ENCODE results near the gene CCDC89. TPM values are rescaled to one million over a fixed set of nuclear protein-coding genes. Genes with fewer than 3 reads are reported as not detected.

CCDC89 gene
- 1 to 10 TPM; 1.6 to 2.6 (median 2.6) TPM for total RNA-seq

- Histone ChIP-seq H3K36me3 (no peaks in the 10 kb centered on the region), H3K4me3 (peak within 1 kb of the TSS; percentile 38 to 59 (median 49)), H3K27me3 (no peaks in the 10 kb centered on the region), H3K27ac (peak within 1 kb of the TSS; percentile 71 to 75), H3K4me1 (no peaks in the 10 kb centered on the region), H3K9me3 (no peaks in the 10 kb centered on the region)
- peak in 1 of 2 donors; percentile 77 for DNase-seq (ENCODE audit: low spot score in 2 of 2)
- intact Hi-C loops (cut with DNase I; ENCODE audit: low total_unique reads): loop anchor here (2.0 kb wide), 1 partner anchor 37 kb away; no protein-coding TSS in a partner anchor
- TF ChIP-seq POLR2A (IDR thresholded peaks at IDR 0.05) (no peak), POLR2AphosphoS5 (IDR thresholded peaks at IDR 0.05) (peak in 1 of 3 donors; percentile 21)
Observed at GRCh38 chr11:85685820-85686459, at the start of gene CCDC89. CCDC89 (minus strand) TSS chr11:85686195; CDS start chr11:85686130, 65 bp downstream.

GRCh38 chr11:85732965-85733364, 47.0 kb upstream of the CCDC89 start:
- H3K4me1 ChIP-seq: no peaks in the 10 kb centered on the region
- H3K4me3 ChIP-seq: no peak overlapping the region
- TF ChIP-seq POLR2AphosphoS5 (IDR thresholded peaks at IDR 0.05) (no peak), POLR2A (IDR thresholded peaks at IDR 0.05) (no peak), CTCF (IDR thresholded peaks at IDR 0.05) (no peak)
- no peak for DNase-seq (ENCODE audit: low spot score in 2 of 2)
- H3K27me3 ChIP-seq: no peaks in the 10 kb centered on the region
- no peaks in the 10 kb centered on the region for H3K36me3 ChIP-seq
- no peak overlapping the region for H3K27ac ChIP-seq
- intact Hi-C loops (cut with DNase I; ENCODE audit: low total_unique reads): no loop called here
- no peaks in the 10 kb centered on the region for H3K9me3 ChIP-seq

GRCh38 chr11:85726381-85726780, 40.4 kb upstream of the CCDC89 start:
- intact Hi-C loops (cut with DNase I; ENCODE audit: low total_unique reads): no loop called here
- Histone ChIP-seq H3K9me3 (no peaks in the 10 kb centered on the region), H3K27ac (no peak overlapping the region), H3K27me3 (no peaks in the 10 kb centered on the region), H3K4me3 (no peak overlapping the region), H3K4me1 (no peaks in the 10 kb centered on the region), H3K36me3 (no peaks in the 10 kb centered on the region)
- no peak for TF ChIP-seq CTCF (IDR thresholded peaks at IDR 0.05)
- no peak for TF ChIP-seq POLR2A (IDR thresholded peaks at IDR 0.05)
- TF ChIP-seq POLR2AphosphoS5 (IDR thresholded peaks at IDR 0.05): no peak
- no peak for DNase-seq (ENCODE audit: low spot score in 2 of 2)

GRCh38 chr11:85725510-85726258, 39.7 kb upstream of the CCDC89 start:
- no peaks in the 10 kb centered on the region for H3K36me3 ChIP-seq
- H3K4me3 ChIP-seq: no peak overlapping the region
- H3K27ac ChIP-seq: no peak overlapping the region
- no peaks in the 10 kb centered on the region for H3K9me3 ChIP-seq
- intact Hi-C loops (cut with DNase I; ENCODE audit: low total_unique reads): no loop called here
- H3K27me3 ChIP-seq: no peaks in the 10 kb centered on the region
- no peak for DNase-seq (ENCODE audit: low spot score in 2 of 2)
- TF ChIP-seq POLR2A (IDR thresholded peaks at IDR 0.05): no peak
- no peak for TF ChIP-seq POLR2AphosphoS5 (IDR thresholded peaks at IDR 0.05)
- no peak for TF ChIP-seq CTCF (IDR thresholded peaks at IDR 0.05)
- no peaks in the 10 kb centered on the region for H3K4me1 ChIP-seq

- intact Hi-C loops (cut with DNase I; ENCODE audit: low total_unique reads): no loop called here
- Histone ChIP-seq H3K9me3 (no peaks in the 10 kb centered on the region), H3K4me1 (no peaks in the 10 kb centered on the region), H3K27me3 (no peaks in the 10 kb centered on the region), H3K36me3 (no peaks in the 10 kb centered on the region), H3K27ac (no peak overlapping the region), H3K4me3 (no peak overlapping the region)
- no peak for DNase-seq (ENCODE audit: low spot score in 2 of 2)
- TF ChIP-seq CTCF (IDR thresholded peaks at IDR 0.05) (no peak), POLR2A (IDR thresholded peaks at IDR 0.05) (no peak), POLR2AphosphoS5 (IDR thresholded peaks at IDR 0.05) (no peak)
Observed at GRCh38 chr11:85724748-85725465, 38.9 kb upstream of the CCDC89 start.
